Esophagus muscularis mucosa (tissue), 3 donors: Measurements from ENCODE around the gene KRT7.

Source experiments
- POLR2A ChIP-seq: fragments of 450-650 bp; IDR thresholded peaks from one replicate; pipeline ENCODE4 v1.6.1; 2017; ENCODE audit warnings: antibody characterized with exemption, moderate library complexity, mild to moderate bottlenecking, low read depth
- TF ChIP-seq, protein P1 (sequence below), 3 experiments: fragments of 200-600 bp in 2 of 3; fragments of 450-650 bp in 1 of 3; sonication (generic) in 2 of 3; IDR thresholded peaks; one replicate each; pipeline ENCODE4 v1.5.1; 2017 to 2019; ENCODE audit warnings: antibody characterized with exemption in 3 of 3, mild to moderate bottlenecking in 2 of 3, moderate library complexity in 1 of 3

DNA sequence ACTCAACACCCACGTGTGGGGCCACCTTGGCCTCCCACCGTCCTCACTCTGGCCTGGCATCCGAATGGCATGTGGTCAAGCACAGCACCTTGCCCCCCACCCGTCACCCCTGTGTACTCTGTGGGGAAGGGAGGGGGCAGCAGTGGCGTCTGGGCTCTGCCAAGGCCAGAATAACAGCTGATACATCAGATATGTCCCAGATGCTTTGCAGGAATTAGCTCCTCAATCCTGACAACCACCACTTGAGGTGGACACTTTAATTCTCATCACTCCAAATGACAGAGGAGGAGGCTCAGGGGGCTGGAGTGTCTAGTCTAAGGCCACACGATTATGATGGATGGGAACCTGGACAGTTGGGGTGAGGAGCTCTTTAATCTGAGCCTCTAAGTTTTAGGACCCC, 39.5 kb upstream of the KRT7 start:
- TF ChIP-seq, protein P1, sequence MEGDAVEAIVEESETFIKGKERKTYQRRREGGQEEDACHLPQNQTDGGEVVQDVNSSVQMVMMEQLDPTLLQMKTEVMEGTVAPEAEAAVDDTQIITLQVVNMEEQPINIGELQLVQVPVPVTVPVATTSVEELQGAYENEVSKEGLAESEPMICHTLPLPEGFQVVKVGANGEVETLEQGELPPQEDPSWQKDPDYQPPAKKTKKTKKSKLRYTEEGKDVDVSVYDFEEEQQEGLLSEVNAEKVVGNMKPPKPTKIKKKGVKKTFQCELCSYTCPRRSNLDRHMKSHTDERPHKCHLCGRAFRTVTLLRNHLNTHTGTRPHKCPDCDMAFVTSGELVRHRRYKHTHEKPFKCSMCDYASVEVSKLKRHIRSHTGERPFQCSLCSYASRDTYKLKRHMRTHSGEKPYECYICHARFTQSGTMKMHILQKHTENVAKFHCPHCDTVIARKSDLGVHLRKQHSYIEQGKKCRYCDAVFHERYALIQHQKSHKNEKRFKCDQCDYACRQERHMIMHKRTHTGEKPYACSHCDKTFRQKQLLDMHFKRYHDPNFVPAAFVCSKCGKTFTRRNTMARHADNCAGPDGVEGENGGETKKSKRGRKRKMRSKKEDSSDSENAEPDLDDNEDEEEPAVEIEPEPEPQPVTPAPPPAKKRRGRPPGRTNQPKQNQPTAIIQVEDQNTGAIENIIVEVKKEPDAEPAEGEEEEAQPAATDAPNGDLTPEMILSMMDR (IDR thresholded peaks at IDR 0.05), result no peak
- no peak for TF ChIP-seq POLR2A
